ENCODE data around the gene ADCY10. TPM values are rescaled to one million over a fixed set of nuclear protein-coding genes. Genes with fewer than 3 reads are reported as not detected.

The ADCY10 gene
- total and polyA plus RNA-seq, 2 experiments from 2014 or later: not detected

- DNase-seq (ENCODE audit: low spot score) (peak; percentile 98), ATAC-seq (peak; percentile 83)
- H3K4me2 ChIP-seq: peak within 1 kb of the TSS; percentile 93
- Mint-ChIP-seq H3K4me1 (peaks cover 15% of the 10 kb centered on the region), H3K27me3 (ENCODE audit: insufficient read depth, low read depth, poor library complexity) (peaks cover 14% of the 10 kb centered on the region), H3K9me3 (no peaks in the 10 kb centered on the region; the same call in 2 of the 3 replicates), H3K36me3 (ENCODE audit: low read depth) (peaks cover 3% of the 10 kb centered on the region; the same call in 1 of the 3 replicates), H3K27ac (peak within 1 kb of the TSS; percentile 100), H3K4me3 (peak within 1 kb of the TSS; percentile 84)
- peak within 1 kb of the TSS; percentile 77 for H2AFZ ChIP-seq
- H3K27ac ChIP-seq (ENCODE audit: low read depth): peak within 1 kb of the TSS; percentile 95
- H3K9me2 ChIP-seq (ENCODE audit: insufficient read depth): no peaks in the 10 kb centered on the region
- TF ChIP-seq POLR2AphosphoS5 (IDR thresholded peaks at IDR 0.05; ENCODE audit: low read depth) (no peak; the same call in 1 of the 2 replicates), NANOG (IDR thresholded peaks at IDR 0.05; ENCODE audit: borderline replicate concordance) (no peak), EZH2 (IDR thresholded peaks at IDR 0.05; ENCODE audit: low read depth, unreplicated experiment) (no peak), STAT1 (IDR thresholded peaks at IDR 0.05; ENCODE audit: unreplicated experiment) (no peak)
- TF ChIP-seq, protein P1, sequence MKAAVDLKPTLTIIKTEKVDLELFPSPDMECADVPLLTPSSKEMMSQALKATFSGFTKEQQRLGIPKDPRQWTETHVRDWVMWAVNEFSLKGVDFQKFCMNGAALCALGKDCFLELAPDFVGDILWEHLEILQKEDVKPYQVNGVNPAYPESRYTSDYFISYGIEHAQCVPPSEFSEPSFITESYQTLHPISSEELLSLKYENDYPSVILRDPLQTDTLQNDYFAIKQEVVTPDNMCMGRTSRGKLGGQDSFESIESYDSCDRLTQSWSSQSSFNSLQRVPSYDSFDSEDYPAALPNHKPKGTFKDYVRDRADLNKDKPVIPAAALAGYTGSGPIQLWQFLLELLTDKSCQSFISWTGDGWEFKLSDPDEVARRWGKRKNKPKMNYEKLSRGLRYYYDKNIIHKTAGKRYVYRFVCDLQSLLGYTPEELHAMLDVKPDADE (IDR thresholded peaks at IDR 0.05): peak; percentile 83; the same call in 1 of the 2 replicates
- TF ChIP-seq, protein P2, sequence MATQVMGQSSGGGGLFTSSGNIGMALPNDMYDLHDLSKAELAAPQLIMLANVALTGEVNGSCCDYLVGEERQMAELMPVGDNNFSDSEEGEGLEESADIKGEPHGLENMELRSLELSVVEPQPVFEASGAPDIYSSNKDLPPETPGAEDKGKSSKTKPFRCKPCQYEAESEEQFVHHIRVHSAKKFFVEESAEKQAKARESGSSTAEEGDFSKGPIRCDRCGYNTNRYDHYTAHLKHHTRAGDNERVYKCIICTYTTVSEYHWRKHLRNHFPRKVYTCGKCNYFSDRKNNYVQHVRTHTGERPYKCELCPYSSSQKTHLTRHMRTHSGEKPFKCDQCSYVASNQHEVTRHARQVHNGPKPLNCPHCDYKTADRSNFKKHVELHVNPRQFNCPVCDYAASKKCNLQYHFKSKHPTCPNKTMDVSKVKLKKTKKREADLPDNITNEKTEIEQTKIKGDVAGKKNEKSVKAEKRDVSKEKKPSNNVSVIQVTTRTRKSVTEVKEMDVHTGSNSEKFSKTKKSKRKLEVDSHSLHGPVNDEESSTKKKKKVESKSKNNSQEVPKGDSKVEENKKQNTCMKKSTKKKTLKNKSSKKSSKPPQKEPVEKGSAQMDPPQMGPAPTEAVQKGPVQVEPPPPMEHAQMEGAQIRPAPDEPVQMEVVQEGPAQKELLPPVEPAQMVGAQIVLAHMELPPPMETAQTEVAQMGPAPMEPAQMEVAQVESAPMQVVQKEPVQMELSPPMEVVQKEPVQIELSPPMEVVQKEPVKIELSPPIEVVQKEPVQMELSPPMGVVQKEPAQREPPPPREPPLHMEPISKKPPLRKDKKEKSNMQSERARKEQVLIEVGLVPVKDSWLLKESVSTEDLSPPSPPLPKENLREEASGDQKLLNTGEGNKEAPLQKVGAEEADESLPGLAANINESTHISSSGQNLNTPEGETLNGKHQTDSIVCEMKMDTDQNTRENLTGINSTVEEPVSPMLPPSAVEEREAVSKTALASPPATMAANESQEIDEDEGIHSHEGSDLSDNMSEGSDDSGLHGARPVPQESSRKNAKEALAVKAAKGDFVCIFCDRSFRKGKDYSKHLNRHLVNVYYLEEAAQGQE (IDR thresholded peaks at IDR 0.05; ENCODE audit: unreplicated experiment): no peak
- TF ChIP-seq, protein P3, sequence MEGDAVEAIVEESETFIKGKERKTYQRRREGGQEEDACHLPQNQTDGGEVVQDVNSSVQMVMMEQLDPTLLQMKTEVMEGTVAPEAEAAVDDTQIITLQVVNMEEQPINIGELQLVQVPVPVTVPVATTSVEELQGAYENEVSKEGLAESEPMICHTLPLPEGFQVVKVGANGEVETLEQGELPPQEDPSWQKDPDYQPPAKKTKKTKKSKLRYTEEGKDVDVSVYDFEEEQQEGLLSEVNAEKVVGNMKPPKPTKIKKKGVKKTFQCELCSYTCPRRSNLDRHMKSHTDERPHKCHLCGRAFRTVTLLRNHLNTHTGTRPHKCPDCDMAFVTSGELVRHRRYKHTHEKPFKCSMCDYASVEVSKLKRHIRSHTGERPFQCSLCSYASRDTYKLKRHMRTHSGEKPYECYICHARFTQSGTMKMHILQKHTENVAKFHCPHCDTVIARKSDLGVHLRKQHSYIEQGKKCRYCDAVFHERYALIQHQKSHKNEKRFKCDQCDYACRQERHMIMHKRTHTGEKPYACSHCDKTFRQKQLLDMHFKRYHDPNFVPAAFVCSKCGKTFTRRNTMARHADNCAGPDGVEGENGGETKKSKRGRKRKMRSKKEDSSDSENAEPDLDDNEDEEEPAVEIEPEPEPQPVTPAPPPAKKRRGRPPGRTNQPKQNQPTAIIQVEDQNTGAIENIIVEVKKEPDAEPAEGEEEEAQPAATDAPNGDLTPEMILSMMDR (conservative IDR thresholded peaks at IDR 0.05; ENCODE audit: low read depth in 2 of 2): no peak
- TF ChIP-seq, protein P4, sequence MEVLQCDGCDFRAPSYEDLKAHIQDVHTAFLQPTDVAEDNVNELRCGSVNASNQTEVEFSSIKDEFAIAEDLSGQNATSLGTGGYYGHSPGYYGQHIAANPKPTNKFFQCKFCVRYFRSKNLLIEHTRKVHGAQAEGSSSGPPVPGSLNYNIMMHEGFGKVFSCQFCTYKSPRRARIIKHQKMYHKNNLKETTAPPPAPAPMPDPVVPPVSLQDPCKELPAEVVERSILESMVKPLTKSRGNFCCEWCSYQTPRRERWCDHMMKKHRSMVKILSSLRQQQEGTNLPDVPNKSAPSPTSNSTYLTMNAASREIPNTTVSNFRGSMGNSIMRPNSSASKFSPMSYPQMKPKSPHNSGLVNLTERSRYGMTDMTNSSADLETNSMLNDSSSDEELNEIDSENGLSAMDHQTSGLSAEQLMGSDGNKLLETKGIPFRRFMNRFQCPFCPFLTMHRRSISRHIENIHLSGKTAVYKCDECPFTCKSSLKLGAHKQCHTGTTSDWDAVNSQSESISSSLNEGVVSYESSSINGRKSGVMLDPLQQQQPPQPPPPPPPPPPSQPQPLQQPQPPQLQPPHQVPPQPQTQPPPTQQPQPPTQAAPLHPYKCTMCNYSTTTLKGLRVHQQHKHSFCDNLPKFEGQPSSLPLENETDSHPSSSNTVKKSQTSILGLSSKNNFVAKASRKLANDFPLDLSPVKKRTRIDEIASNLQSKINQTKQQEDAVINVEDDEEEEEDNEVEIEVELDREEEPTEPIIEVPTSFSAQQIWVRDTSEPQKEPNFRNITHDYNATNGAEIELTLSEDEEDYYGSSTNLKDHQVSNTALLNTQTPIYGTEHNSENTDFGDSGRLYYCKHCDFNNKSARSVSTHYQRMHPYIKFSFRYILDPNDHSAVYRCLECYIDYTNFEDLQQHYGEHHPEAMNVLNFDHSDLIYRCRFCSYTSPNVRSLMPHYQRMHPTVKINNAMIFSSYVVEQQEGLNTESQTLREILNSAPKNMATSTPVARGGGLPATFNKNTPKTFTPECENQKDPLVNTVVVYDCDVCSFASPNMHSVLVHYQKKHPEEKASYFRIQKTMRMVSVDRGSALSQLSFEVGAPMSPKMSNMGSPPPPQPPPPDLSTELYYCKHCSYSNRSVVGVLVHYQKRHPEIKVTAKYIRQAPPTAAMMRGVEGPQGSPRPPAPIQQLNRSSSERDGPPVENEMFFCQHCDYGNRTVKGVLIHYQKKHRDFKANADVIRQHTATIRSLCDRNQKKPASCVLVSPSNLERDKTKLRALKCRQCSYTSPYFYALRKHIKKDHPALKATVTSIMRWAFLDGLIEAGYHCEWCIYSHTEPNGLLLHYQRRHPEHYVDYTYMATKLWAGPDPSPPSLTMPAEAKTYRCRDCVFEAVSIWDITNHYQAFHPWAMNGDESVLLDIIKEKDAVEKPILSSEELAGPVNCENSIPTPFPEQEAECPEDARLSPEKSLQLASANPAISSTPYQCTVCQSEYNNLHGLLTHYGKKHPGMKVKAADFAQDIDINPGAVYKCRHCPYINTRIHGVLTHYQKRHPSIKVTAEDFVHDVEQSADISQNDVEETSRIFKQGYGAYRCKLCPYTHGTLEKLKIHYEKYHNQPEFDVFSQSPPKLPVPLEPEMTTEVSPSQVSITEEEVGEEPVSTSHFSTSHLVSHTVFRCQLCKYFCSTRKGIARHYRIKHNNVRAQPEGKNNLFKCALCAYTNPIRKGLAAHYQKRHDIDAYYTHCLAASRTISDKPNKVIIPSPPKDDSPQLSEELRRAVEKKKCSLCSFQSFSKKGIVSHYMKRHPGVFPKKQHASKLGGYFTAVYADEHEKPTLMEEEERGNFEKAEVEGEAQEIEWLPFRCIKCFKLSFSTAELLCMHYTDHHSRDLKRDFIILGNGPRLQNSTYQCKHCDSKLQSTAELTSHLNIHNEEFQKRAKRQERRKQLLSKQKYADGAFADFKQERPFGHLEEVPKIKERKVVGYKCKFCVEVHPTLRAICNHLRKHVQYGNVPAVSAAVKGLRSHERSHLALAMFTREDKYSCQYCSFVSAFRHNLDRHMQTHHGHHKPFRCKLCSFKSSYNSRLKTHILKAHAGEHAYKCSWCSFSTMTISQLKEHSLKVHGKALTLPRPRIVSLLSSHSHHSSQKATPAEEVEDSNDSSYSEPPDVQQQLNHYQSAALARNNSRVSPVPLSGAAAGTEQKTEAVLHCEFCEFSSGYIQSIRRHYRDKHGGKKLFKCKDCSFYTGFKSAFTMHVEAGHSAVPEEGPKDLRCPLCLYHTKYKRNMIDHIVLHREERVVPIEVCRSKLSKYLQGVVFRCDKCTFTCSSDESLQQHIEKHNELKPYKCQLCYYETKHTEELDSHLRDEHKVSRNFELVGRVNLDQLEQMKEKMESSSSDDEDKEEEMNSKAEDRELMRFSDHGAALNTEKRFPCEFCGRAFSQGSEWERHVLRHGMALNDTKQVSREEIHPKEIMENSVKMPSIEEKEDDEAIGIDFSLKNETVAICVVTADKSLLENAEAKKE (CRISPR knock-in tag; IDR thresholded peaks at IDR 0.05): no peak
- H3F3A ChIP-seq (replicated peaks; ENCODE audit: low read depth): 0 out of 2 replicates have a peak, but pooled peaks cover 3% of the 10 kb centered on the region
- peaks cover 25% of the 10 kb centered on the region for H3K4me1 ChIP-seq (ENCODE audit: insufficient read depth)
- H3K4me3 ChIP-seq: peak within 1 kb of the TSS; percentile 55
- no peaks in the 10 kb centered on the region for H3K27me3 ChIP-seq (ENCODE audit: insufficient read depth)
- peaks cover 75% of the 10 kb centered on the region for H3K79me2 ChIP-seq (replicated peaks; ENCODE audit: insufficient read depth)
- H4K20me1 ChIP-seq (replicated peaks; ENCODE audit: insufficient read depth): no peaks in the 10 kb centered on the region
- H3K36me3 ChIP-seq (ENCODE audit: insufficient read depth): no peaks in the 10 kb centered on the region
Measured at GRCh38 chr1:167936068-167936929, 22.4 kb upstream of the ADCY10 start, which contains the start of gene DCAF6. Gene DCAF6 (plus strand): TSS chr1:167936683. CDS start chr1:167936912, 229 bp downstream.

All from GM23338 (cell line).